ENCODE measurements around the gene SEC24C.

Gene SEC24C

GRCh38 chr10:73810735-73811465, 66.7 kb downstream of the SEC24C start:
- DNase-seq (ENCODE audit: low spot score) = no peak

DNA sequence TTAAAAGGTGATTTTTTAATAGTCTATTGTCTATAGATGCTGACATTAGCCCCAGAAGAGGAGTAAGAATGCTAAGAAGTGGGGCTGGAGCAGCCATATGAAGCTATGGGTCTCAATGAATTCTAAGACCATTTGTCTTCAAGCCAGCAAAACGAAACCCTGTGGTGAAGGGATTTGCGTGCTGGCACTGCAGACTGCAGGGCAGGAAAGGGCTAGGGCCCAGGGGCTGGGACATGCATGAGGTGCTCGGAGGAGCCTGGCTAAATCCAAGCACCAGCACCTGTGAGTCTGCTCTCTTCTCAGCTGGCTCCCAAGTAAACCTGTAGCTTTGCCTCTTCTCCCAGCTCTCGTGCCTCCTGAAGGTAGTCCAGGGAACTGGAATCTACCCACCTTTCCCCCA, 68.5 kb downstream of the SEC24C start:
- DNase-seq (ENCODE audit: low spot score) = no peak

- DNase-seq (ENCODE audit: low spot score) = no peak
Measured at GRCh38 chr10:73813333-73813732, 69.2 kb downstream of the SEC24C start.

DNA sequence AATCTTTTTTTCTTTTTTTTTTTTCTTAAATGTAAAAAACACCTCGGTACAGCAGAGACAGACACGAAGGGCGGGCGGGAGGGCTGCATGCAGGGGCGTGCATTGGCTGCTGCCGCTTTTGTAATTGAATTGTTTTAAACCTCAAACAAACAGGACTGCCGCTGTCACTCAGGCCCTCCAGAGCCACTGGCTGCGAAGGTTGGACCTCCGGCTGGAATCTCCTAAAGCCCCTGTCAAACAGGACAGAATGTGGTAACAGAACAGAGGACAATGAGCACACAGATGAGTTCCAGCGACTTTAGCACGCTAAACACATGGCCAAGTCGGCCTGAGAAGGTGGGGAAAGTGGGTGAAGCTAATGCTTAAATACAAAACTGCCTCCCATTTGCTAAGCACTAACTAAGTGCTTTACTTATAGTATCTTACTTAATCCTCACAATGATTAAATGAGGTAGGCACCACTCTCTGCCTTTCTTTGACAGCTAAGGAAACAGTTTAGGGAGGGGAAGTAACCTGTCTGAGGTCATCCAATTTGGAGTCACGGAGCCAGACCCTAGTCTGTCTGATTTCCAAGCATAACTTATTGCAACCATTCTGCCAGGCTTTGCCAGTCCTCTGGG, 70.2 kb downstream of the SEC24C start:
- DNase-seq (ENCODE audit: low spot score) = no peak

- DNase-seq (ENCODE audit: low spot score) = peak; percentile 28
Measured at GRCh38 chr10:73814896-73815718, 70.9 kb downstream of the SEC24C start.

GRCh38 chr10:73815719-73816030, 71.5 kb downstream of the SEC24C start:
- no peak for DNase-seq (ENCODE audit: low spot score)

- DNase-seq (ENCODE audit: low spot score) = no peak
Measured at GRCh38 chr10:73816917-73817729, 73.0 kb downstream of the SEC24C start.

DNA sequence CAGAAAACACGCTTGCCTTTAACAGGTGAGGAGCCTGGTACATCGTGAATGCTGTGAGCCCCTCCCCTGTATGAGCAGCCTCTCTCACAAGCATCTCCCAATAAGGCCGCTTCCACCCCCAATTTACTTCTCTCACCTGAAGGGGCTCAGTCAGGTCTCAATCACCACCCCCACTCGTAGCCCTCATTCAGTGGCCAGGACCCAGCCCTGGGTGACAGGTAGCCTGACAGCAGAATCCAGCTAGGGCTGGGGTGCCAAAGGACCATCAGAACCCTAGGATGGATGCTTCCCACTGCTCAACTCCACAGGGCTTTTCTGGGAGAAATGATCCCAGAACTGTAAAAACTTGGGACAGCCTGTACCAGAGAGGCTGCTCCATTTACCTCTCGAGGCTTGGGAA, 73.7 kb downstream of the SEC24C start:
- no peak for DNase-seq (ENCODE audit: low spot score)

DNA sequence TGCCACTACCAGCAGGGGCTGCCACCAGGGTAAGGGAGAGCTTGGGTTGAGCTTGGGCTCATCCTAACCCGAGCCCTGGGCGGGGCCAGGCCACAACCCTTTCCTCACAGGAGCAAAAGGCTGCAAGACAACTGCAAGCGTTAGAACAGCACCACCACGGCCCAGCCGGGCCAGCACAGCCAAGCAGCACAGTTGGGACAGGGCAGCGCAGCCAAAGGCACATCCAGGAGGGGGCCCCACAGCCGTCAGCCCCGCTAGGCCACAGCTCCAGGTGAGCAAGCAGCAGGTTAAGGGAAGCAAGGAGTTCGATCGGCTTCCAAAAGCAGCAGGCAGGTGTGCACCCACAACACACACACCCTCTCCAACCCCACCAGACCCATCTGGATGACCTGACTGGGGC, 74.2 kb downstream of the SEC24C start:
- no peak for DNase-seq (ENCODE audit: low spot score)

- no peak for DNase-seq (ENCODE audit: low spot score)
Measured at GRCh38 chr10:73819081-73819480, 74.9 kb downstream of the SEC24C start.

GRCh38 chr10:73819513-73820093, 75.4 kb downstream of the SEC24C start:
- DNase-seq (ENCODE audit: low spot score) = no peak
